Neural cell (in vitro differentiated cells): Measurements from ENCODE around the gene VN1R5.

Experiments
- EP300 ChIP-seq: fragments of 450-650 bp; conservative IDR thresholded peaks from 2 replicates; pipeline ENCODE4 v1.6.1; 2014; ENCODE audit warnings: antibody characterized with exemption, mild to moderate bottlenecking, moderate library complexity; ENCODE audit not compliant: poor library complexity, severe bottlenecking
- TF ChIP-seq, protein P1 (sequence below): fragments of 450-650 bp; IDR thresholded peaks from 2 replicates; pipeline ENCODE4 v1.5.1; 2014; ENCODE audit warnings: antibody characterized with exemption, mild to moderate bottlenecking, moderate library complexity; ENCODE audit not compliant: poor library complexity, severe bottlenecking

DNA sequence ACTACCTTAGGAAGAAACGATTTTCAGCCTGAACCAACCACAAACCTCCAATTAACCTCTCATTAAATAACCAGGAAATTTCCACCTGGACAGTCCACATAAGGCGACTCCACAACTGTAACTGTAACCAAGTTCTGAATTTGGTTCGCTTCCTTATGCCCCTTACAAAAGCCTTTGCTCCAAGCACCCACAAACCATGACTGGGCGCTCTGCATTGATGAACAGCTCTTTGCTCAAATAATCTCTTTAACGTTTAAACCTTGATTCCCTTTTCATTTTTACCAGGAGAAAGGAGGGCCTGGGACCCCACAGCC, 45.9 kb upstream of the VN1R5 start:
- no peak for TF ChIP-seq EP300
- TF ChIP-seq, protein P1, sequence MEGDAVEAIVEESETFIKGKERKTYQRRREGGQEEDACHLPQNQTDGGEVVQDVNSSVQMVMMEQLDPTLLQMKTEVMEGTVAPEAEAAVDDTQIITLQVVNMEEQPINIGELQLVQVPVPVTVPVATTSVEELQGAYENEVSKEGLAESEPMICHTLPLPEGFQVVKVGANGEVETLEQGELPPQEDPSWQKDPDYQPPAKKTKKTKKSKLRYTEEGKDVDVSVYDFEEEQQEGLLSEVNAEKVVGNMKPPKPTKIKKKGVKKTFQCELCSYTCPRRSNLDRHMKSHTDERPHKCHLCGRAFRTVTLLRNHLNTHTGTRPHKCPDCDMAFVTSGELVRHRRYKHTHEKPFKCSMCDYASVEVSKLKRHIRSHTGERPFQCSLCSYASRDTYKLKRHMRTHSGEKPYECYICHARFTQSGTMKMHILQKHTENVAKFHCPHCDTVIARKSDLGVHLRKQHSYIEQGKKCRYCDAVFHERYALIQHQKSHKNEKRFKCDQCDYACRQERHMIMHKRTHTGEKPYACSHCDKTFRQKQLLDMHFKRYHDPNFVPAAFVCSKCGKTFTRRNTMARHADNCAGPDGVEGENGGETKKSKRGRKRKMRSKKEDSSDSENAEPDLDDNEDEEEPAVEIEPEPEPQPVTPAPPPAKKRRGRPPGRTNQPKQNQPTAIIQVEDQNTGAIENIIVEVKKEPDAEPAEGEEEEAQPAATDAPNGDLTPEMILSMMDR, result no peak
